HG02678 (cell line): ENCODE measurements around the gene CKS1B.

ENCODE experiments used
- ATAC-seq: cut with Tn5 transposase; IDR thresholded peaks from one replicate; pipeline ENCODE4 v1.9.1; 2021; ENCODE audit warnings: mild to moderate bottlenecking, moderate library complexity; ENCODE audit not compliant: unreplicated experiment

Gene CKS1B

GRCh38 chr1:155012026-155012546, 37.6 kb downstream of the CKS1B start:
- no peak for ATAC-seq

GRCh38 chr1:155012776-155013602, 38.5 kb downstream of the CKS1B start:
- no peak for ATAC-seq

GRCh38 chr1:155013632-155014031, 39.2 kb downstream of the CKS1B start:
- no peak for ATAC-seq

GRCh38 chr1:155014709-155015508, 40.4 kb downstream of the CKS1B start:
- ATAC-seq, result no peak

GRCh38 chr1:155015527-155016230, 41.2 kb downstream of the CKS1B start:
- no peak for ATAC-seq

GRCh38 chr1:155016231-155016831, 41.9 kb downstream of the CKS1B start:
- ATAC-seq, result no peak

- ATAC-seq, result peak; percentile 82
Measured at GRCh38 chr1:155017041-155017945, 42.8 kb downstream of the CKS1B start.

GRCh38 chr1:155017946-155018316, 43.5 kb downstream of the CKS1B start:
- no peak for ATAC-seq

- ATAC-seq, result no peak
Measured at GRCh38 chr1:155018617-155019348, 44.3 kb downstream of the CKS1B start.

- ATAC-seq, result no peak
Measured at GRCh38 chr1:155019377-155020245, 45.1 kb downstream of the CKS1B start.

- ATAC-seq, result no peak
Measured at GRCh38 chr1:155022136-155022926, 47.9 kb downstream of the CKS1B start.

GRCh38 chr1:155022927-155023236, 48.4 kb downstream of the CKS1B start:
- ATAC-seq, result no peak

- ATAC-seq, result no peak
Measured at GRCh38 chr1:155023627-155024026, 49.1 kb downstream of the CKS1B start.

GRCh38 chr1:155024315-155024714, 49.8 kb downstream of the CKS1B start:
- no peak for ATAC-seq

GRCh38 chr1:155026154-155026553, 51.7 kb downstream of the CKS1B start:
- no peak for ATAC-seq

- ATAC-seq, result no peak
Measured at GRCh38 chr1:155026588-155026987, 52.1 kb downstream of the CKS1B start.
